Measurements from ENCODE around the gene SKP2.

Gene SKP2

GRCh38 chr5:36160617-36161016 is 8.7 kb downstream of the SKP2 start:
- DNase-seq (ENCODE audit: extremely low read depth, low read depth), result no peak

GRCh38 chr5:36161361-36161760 is 9.4 kb downstream of the SKP2 start:
- no peak for TF ChIP-seq CTCF (IDR thresholded peaks at IDR 0.05; ENCODE audit: low read depth, low read length)
- no peak for DNase-seq (ENCODE audit: extremely low read depth, low read depth)

More at GRCh38 chr5:36160617-36161016, 8.7 kb downstream of the SKP2 start:
- no peak for TF ChIP-seq CTCF (IDR thresholded peaks at IDR 0.05; ENCODE audit: low read depth, low read length)

GRCh38 chr5:36162810-36163486 is 11.0 kb downstream of the SKP2 start:
- DNase-seq (ENCODE audit: extremely low read depth, low read depth), result no peak
- TF ChIP-seq CTCF (IDR thresholded peaks at IDR 0.05; ENCODE audit: low read depth, low read length), result no peak

- no peak for DNase-seq (ENCODE audit: extremely low read depth, low read depth)
- no peak for TF ChIP-seq CTCF (IDR thresholded peaks at IDR 0.05; ENCODE audit: low read depth, low read length)
Measured at GRCh38 chr5:36164461-36164860, 12.6 kb downstream of the SKP2 start.

GRCh38 chr5:36168737-36169136 is 16.8 kb downstream of the SKP2 start:
- no peak for DNase-seq (ENCODE audit: extremely low read depth, low read depth)
- TF ChIP-seq CTCF (IDR thresholded peaks at IDR 0.05; ENCODE audit: low read depth, low read length), result no peak

- DNase-seq (ENCODE audit: extremely low read depth, low read depth), result no peak
Measured at GRCh38 chr5:36170832-36171424, 19.0 kb downstream of the SKP2 start.

More at GRCh38 chr5:36170832-36171424, 19.0 kb downstream of the SKP2 start:
- no peak for TF ChIP-seq CTCF (IDR thresholded peaks at IDR 0.05; ENCODE audit: low read depth, low read length)
